TTC549 (cell line): ENCODE data around the gene SCYL1.
"Not testable (repeated sequence)": the region's sequence is repeated elsewhere in the genome, so short reads cannot be mapped to it uniquely, and the experiment has no call there.

Source experiments
- FAIRE-seq: peaks from 2 replicates; lab custom pipeline; 2012; peaks lifted over from hg19 to GRCh38; lab: Jason Lieb, UNC

SCYL1 gene

DNA sequence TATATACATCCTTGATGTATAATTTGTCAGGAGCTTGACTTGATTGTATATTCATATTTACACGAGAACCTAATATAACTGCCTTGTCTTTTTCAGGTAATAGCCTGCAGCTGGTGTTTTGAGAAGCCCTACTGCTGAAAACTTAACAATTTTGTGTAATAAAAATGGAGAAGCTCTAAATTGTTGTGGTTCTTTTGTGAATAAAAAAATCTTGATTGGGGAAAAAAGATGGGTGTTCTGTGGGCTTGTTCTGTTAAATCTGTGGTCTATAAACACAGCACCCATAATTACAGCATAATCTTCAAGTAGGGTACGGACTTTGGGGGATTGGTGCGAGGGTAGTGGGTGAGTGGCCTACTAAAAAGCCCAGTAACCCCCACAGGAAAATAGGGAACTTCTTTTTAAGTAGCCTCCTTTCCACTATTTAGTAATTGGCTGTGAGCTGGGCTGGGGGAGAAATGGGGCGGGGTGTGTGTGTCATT is 18.6 kb upstream of the SCYL1 start:
- FAIRE-seq = no peak

DNA sequence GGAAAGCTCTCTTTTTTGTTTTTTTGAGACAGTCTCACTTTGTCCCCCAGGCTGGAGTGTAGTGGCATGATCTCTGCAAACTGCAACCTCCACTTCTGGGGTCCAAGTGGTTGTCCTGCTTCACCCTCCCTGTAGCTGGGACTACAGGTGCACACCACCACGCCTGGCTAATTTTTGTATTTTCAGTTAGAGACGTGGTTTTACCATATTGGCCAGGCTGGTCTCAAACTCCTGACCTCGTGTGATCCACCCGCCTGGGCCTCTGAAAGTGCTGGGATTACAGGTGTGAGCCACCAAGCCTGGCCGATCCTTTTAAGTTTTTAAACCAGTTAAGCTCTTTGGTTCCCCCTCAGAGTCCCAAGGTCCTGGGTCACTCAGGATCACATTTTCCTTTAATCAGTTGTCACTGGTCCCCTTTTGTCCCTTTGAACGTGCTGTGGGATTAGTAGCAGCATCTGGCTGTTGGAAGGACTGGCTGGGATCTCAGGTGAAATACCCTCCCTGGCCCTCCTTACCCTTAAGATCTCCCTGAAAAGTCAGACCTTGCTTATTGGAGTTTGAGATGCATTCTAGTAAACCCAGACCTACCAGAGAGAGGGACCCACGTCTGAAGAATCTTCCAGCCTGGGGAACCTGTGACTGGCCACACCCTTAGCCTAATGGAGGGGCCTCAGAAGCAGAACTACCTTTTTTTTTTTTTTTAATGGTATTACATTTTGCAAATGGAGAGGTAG is 17.9 kb upstream of the SCYL1 start:
- no peak for FAIRE-seq

DNA sequence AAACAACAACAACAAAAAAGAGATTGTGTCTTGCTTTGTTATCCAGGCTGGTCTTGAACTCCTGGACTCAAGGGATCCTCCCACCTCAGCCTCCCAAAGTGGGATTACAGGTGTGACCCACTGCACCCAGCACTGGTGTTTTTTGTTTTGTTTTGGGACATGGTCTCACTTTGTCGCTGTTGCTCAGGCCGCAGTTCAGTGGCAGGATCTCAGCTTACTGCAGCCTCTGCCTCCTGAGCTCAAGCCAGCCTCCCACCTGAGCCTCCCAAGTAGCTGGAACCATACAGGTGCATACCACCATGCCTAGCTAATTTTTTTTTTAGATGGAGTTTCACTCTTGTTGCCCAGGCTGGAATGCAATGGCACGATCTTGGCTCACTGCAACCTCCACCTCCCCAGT is 12.6 kb upstream of the SCYL1 start:
- FAIRE-seq = not testable (repeated sequence)

DNA sequence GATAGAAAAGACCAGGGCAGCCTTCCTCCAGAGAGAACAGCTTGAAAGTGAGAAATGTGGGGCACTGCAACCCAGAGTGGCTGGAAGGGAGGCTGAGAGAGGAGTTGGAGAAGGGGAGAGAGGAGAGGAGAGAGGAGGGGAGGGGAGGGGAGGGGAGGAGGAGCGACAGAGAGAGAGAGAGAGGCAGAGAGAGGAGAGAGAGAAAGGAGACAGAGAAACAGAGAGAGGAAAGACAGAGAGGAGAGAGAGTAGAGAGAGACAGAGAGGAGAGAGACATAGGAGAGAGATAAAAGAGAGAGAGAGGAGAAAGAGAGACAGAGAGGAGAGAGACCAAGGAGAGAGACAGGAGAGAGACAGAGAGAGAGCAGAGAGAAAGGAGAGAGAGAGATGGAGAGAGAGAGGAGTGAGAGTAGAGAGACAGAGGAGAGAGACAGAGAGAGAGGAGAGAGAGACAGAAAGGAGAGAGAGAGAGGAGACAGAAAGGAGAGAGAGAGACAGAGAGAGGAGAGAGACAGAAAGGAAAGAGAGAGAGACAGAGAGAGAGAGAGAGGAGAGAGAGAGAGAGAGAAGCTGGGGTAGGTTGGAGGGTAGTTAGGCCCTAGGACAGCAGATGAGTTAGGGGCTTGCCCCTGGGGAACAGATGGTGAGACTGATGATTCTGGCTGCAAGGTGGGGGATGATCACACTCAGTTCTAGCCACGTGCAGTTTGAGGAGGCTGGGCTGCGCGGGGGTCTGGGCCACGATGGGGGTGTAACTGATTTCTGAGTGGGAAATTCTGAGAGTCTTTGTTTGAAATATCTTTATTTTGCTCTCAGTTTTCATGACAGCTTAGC is 8.5 kb upstream of the SCYL1 start:
- FAIRE-seq = no peak

DNA sequence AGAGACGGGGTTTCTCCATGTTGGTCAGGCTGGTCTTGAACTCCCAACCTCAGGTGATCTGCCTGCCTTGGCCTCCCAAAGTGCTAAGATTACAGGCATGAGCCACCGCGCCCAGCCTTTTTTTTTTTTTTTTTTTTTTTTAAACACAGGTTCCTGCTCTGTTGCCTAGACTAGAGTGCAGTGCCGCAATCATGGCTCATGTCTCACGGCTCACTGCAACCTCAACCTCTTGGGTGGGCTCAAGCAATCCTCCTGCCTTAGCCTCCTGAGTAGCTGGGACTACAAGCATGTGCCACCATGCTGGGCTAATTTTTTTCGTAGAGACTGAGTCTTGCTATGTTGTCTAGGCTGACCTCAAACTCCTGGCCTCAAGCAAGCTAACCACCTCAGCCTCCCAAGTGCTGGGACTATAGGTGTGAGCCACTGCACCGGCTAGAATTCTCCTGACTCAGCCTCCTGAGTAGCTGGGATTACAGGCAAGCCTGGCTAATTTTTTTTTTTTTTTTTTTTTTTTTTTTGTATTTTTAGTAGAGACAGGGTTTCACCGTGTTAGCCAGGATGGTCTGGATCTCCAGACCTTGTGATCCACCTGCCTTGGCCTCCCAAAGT is 5.8 kb upstream of the SCYL1 start:
- not testable (repeated sequence) for FAIRE-seq

DNA sequence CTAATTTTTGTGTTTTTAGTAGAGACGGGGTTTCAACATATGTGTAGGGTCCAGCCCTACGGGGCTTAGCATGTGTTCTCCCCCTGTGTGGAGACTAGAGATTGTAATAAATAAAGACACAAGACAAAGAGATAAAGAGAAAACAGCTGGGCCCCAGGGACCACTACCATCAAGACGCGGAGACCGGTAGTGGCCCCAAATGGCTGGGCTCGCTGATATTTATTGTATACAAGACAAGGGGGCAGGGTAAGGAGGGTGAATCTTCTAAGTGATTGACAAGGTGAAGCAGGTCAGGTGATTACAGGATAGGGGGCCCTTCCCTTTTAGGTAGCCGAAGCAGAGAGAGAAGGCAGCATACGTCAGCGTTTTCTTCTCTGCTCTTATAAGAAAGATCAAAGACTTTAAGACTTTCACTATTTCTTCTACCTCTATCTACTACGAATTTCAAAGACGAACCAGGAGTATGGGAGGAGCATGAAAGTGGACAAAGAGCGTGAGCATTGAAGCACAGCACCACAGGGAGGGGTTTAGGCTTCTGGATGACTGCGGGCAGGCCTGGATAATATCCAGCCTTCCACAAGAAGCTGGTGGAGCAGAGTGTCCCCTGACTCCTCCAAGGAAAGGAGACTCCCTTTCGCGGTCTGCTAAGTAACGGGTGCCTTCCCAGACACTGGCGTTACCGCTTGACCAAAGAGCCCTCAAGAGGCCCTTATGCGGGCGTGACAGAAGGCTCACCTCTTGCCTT is 2.9 kb upstream of the SCYL1 start:
- FAIRE-seq = not testable (repeated sequence)

DNA sequence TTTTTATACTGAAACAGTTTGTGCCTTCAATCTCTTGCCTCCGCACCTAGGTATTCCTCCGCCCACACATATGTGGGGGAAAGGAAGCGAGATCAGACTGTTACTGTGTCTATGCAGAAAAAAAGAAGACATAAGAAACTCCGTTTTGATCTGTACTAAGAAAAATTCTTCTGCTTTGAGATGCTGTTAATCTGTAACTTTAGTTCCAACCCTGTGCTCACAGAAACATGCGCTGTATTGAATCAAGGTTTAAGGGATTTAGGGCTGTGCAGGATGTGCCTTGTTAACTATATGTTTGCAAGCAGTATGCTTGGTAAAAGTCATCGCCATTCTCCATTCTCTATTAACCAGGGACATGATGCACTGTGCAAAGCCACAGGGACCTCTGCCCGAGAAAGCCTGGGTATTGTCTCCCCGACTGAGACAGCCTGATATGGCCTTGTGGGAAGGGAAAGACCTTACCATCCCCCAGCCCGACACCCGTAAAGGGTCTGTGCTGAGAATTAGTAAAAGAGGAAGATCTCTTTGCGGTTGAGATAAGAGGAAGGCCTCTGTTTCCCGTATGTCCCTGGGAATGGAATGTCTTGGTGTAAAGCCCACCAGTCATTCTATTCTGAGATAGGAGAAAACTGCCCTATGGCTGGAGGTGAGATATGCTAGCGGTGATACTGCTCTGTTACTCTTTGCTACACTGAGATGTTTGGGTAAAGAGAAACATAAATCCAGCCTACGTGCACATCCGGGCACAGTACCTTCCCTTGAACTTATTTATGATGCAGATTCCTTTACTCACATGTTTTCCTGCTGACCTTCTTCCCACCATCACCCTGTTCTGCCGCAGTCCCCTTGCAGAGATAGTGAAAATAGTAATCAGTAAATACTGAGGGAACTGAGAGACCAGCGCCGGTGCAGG is 1.9 kb upstream of the SCYL1 start:
- not testable (repeated sequence) for FAIRE-seq

DNA sequence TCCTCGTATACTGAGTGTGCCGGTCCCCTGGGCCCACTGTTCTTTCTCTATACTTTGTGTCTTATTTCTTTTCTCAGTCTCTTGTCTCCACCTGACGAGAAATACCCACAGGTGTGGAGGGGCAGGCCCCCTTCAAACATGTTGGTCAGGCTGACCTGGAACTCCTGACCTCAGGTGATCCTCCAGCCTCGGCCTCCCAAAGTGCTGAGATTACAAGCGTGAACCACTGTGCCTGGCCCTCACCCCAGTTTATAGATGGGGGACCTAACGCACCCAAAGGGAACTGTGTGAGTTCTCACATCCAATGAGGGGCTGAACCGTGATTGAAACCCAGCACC is 1.3 kb upstream of the SCYL1 start:
- FAIRE-seq = not testable (repeated sequence)

DNA sequence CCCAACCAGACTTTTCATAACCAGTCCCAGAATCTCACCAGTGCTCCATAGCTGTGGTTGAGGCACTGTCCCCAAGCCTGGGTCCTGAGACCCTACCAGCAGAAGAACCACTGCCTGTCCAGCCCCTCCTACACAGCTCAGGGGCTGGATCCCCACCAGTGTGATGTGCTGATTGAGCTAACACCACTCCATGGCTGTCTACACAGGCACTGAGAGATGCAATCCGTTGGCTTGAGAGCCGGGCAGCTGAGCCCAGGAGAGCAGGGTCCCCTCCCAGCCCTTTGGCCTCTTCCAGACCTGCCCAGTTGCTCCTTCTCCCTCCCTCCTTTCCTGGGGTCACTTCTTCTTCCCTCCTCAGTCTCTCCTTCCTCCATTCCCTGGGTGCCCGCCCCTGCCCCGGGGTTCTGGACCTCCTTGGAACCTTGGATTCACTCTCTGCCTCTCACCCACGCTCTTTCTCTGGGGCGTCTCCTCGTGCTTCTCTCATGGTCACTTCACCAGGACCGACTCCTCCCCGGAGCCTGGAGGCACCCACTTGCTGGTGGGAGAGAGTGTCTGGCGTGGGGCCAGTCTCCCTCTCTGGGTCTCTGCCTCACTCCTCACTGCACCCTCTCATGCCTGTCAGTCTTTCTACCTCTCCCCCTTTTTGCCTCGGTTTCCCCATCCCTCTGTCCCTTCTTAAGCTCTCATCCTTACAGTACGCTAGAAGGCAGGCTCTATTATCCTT is 706 bp upstream of the SCYL1 start:
- FAIRE-seq = no peak

DNA sequence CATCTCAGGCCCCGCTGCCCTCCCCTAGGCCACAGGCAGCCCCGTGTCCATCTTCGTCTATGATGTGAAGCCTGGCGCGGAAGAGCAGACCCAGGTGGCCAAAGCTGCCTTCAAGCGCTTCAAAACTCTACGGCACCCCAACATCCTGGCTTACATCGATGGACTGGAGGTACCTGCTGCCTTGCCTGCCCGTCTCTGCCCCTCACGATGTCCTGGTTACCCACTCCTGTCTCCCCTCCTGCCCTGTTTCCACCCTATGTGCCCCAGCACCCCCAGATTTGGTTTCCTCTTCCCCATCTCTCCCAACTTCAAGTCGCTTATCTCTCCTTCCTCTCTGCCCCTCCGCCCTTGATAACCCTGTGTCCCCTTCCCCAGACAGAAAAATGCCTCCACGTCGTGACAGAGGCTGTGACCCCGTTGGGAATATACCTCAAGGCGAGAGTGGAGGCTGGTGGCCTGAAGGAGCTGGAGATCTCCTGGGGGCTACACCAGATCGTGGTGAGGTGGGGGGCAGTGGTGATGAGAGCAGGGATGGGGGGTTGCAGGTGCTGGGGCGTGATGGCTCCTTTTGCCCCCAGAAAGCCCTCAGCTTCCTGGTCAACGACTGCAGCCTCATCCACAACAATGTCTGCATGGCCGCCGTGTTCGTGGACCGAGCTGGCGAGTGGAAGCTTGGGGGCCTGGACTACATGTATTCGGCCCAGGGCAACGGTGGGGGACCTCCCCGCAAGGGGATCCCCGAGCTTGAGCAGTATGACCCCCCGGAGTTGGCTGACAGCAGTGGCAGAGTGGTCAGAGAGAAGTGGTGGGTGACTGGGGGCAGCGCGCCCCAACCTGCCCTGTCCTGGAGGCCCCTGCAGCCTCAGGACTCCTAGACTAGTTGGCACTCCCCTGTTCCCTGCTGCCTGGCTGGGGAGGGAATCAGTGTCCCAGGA is 930 bp downstream of the SCYL1 start:
- FAIRE-seq = no peak

DNA sequence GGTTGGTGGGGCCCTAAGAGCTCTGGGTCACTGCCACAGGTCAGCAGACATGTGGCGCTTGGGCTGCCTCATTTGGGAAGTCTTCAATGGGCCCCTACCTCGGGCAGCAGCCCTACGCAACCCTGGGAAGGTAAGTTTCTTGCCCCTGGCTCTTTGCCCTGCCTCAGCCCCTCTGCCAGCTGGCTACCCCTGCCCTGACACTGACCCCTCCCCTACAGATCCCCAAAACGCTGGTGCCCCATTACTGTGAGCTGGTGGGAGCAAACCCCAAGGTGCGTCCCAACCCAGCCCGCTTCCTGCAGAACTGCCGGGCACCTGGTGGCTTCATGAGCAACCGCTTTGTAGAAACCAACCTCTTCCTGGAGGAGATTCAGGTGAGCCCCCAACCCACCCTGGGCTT is 1.9 kb downstream of the SCYL1 start:
- no peak for FAIRE-seq

DNA sequence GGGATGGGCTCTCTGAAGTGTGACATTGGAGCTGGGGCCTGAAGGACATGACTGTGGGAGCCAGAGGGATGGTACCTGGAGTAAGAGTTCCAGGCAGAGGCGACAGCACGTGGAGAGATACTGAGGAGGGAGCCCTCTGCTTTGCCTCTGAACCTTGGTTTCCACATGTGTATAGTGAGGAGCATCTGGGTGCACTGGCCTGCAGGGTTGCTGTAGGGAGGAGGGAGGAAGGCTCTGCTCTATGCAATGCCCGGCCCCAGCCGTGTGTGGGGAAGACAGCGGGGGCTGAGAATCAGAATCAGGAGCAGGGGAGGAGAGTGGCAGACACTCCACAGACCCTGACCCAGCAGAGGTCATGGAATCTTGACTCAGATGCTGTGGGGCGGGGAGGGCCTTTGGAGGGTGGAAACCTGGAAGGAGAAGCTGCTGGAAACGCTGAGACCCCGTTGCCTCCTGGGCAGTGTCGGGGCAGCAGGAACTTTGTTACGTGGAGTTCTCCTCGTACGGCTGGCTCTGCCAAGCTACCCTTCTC is 4.0 kb downstream of the SCYL1 start:
- FAIRE-seq = no peak

DNA sequence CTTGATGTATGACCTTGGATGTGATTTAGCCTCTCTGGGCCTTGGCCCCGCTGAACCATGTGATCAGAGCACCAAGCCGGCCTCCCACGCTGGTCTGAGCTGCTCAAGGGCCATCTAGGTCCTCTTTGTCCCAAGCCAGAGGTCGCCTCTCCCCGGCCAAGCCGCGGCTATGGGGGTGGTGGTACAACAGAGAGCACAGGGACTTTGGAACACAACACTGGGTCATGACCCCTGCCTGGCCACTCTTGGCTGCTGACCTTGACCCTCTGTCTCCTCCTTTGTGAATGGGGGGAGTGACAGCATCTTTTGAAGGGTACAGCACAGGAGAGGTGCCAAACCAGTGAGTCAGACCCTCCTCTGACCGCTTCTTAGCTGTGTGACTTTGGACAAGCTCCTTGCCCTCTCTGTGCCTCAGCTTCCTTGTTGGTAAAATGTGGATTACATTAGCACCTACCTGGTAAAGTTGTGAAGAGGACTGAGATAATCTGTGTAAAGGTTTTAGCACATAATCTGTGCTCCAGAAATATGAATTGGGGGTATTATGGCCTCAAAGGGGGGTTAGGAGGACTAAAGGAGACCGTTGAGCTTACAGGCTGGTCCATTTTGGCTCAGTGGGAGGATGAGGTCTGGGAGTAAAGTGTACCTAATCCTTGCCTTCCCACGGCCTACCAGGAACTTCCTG is 4.7 kb downstream of the SCYL1 start:
- FAIRE-seq = no peak

DNA sequence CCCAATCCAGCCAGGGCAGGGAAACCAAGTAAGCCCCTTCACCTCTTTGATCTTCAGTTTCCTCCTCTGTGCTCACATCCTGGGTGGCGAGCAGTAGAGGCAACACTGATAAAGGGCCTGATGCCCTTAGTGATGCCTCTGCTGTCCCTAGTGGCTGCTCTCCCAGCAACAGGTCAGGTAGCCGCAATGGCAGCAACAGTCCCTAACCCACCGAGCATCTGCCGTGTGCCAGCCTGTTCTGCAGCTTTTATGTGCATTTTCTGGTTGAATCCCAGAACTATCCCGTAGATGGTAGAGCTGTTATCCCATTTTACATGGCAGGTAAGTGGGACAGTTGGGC is 5.2 kb downstream of the SCYL1 start:
- FAIRE-seq = no peak

DNA sequence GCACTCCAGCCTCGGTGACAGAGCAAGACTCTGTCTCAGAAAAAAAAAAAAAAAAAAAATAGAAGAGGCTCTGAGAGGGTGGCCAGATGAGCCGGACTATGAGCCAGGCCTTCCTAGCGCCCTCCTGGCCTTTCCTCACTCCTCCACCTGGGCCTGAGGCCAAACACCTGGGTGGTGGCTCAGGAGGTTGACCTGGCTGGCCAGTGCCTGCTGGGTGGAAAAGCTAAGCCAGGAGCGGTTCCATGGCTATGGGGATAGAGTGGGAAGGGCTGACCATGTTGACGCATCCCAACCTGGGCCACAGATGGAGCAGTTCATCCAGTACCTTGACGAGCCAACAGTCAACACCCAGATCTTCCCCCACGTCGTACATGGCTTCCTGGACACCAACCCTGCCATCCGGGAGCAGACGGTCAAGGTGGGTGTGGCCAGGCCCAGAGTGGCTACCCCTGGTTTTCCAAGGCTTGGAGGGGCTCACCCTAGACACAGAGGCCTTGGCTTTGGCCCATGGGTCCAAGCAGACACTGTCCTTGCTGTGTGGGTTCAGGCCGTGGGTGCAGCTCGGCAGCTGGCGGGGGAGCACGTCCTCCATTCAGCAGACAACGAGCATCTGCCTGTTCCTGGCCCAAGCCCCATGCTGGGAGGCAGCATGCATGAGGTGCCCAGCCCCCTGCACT is 7.6 kb downstream of the SCYL1 start:
- no peak for FAIRE-seq

DNA sequence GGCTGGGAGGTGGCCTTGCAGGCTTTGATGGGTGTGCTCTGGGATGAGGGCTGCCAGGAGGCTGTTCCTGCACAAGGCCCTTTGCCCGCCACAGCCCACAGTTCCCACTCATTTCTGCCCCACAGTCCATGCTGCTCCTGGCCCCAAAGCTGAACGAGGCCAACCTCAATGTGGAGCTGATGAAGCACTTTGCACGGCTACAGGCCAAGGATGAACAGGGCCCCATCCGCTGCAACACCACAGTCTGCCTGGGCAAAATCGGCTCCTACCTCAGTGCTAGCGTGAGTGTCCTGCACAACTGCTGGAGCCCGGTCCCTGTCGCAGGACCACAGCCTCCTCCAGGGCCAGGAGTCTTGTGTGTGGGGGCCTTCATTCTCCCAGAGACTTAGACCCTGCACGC is 10.2 kb downstream of the SCYL1 start:
- no peak for FAIRE-seq

DNA sequence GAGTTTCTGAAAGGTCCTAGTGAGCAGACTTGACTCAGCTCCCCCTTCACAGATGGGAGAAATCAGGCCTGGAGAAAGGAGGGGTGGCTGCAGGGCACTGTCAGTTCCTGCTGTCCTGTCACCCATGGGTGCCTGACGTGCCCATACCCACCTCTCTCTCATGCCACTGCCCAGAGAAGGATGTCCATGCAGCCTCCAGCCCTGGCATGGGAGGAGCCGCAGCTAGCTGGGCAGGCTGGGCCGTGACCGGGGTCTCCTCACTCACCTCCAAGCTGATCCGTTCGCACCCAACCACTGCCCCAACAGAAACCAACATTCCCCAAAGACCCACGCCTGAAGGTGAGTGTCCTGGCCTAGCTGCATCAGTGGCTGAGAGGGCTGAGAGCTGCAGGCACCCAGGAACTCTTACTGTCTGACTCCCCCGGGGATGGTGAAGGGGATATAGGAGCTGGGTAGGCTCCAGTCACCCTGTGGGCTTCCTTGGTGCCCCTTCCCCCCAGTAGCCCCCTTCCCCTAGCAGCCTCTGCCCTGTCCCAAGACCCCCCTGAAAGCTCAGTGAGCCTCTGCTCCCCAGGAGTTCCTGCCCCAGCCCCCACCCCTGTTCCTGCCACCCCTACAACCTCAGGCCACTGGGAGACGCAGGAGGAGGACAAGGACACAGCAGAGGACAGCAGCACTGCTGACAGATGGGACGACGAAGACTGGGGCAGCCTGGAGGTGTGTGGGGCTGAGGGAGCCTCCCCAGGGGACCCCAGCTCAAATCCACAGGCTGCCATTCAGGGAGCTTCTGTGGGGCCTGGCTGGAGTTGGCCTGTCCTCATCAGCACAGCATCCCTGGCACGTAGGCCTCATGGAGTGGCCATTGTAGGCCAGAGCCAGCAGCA is 11.8 kb downstream of the SCYL1 start:
- FAIRE-seq = no peak

DNA sequence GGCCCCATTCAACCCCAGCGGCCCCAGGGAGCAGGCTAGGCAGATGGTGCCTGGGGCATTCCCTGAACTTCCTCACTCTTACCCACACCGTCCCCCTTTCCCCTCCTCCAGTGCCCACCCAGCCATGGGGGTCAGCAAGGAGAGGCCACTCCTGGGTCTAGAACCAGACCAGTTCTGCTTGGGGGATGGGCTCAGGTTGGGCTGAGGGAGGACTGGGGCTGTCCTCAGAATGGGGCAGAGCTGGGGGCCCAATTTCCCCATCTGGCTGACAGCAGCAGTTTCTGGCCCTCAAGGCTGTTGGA is 12.4 kb downstream of the SCYL1 start:
- FAIRE-seq = no peak
